AG10803 (cell line): ENCODE data around the gene RGCC.
A peak's percentile ranks its signal among the peaks of the same experiment; 100 is the strongest.

ENCODE experiments used
- DNase-seq: peaks from one replicate; pipeline ENCODE4 v3.0.0; 2010; ENCODE audit warnings: low read depth
- H3K4me3 ChIP-seq: 2 replicates; pipeline ENCODE4 v1.5.1; 2011; ENCODE audit warnings: mild to moderate bottlenecking, low read length, control low read depth
- CTCF ChIP-seq: conservative IDR thresholded peaks from 2 replicates; pipeline ENCODE4 v1.5.1; 2011; ENCODE audit warnings: mild to moderate bottlenecking, low read length, control low read depth, inconsistent platforms

RGCC gene

GRCh38 chr13:41515491-41516139 is 58.3 kb downstream of the RGCC start:
- no peak for TF ChIP-seq CTCF
- no peak for DNase-seq
- H3K4me3 ChIP-seq: no peak overlapping the region

- no peak for DNase-seq
- TF ChIP-seq CTCF: no peak
- no peak overlapping the region for H3K4me3 ChIP-seq
Measured at GRCh38 chr13:41516166-41516565, 58.8 kb downstream of the RGCC start.

GRCh38 chr13:41516760-41517159 is 59.4 kb downstream of the RGCC start:
- DNase-seq: no peak
- TF ChIP-seq CTCF: no peak
- H3K4me3 ChIP-seq: no peak overlapping the region

GRCh38 chr13:41520016-41520659 is 62.8 kb downstream of the RGCC start:
- no peak overlapping the region for H3K4me3 ChIP-seq
- DNase-seq: peak; percentile 20
- TF ChIP-seq CTCF: no peak
